Activated CD8-positive, alpha-beta memory T cell treated with anti-CD3 and anti-CD28 coated beads, Interleukin-2, amount 50 U/mL, for 24 hours (primary cell): Measurements from ENCODE around the gene LMBRD2.
"Not testable (repeated sequence)": the region's sequence is repeated elsewhere in the genome, so short reads cannot be mapped to it uniquely, and the experiment has no call there.

Source experiments
- DNase-seq: peaks from one replicate; pipeline ENCODE4 v3.0.0-alpha.2; 2020; ENCODE audit errors: extremely low read depth

Gene LMBRD2

DNA sequence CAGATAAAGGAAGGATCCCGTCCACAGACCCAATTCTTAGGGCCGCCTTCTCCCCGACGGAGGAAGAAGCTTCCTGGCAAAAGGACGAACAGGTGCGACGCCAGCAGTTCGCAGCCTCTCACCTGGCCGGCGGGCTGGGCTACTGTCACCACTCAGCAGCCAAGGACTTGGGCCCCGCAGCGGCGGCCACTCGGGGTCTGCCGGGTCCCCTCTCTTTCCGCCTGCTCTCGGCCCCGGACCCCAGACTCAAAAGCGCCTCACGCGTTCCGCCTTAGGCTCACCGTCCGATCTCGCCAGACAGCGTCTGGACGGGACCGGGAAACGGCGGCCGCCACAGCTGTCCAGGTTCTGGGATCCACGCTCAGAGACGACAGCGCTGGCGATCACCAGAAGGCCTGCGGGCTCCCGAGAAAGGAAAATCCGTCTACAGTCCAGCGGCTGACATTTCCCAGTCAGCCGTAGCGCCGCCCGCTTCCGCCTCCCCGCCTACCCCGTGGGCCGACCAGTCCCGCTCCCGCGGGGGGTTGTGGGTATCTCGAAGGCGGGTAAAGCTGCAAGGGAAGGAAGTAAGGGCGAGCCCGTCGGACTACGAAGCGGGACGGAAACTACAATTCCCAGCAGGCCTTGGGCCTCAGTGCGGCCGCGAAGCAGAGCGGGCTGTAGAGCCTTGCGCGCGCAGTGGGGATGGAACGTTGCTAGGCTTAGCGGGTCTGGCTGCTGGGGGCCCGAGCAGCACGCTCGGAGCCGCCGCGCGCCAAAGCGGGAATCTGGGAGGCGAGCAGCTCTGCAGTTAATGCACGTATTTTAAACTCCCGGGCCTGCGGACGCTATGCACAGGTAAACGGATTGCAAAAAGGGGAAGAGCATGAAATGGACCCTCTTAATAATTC lies at the start of gene LMBRD2, which contains the start of gene SKP2:
TSS of gene LMBRD2 (minus strand) at position 454 of the 890 bp plus-strand sequence. CDS start 8,538 bp downstream, outside the sequence.
TSS of gene SKP2 (plus strand) at position 678 of the 890 bp plus-strand sequence. CDS start at position 830, 152 bp downstream.
- DNase-seq, result peak; percentile 95

DNA sequence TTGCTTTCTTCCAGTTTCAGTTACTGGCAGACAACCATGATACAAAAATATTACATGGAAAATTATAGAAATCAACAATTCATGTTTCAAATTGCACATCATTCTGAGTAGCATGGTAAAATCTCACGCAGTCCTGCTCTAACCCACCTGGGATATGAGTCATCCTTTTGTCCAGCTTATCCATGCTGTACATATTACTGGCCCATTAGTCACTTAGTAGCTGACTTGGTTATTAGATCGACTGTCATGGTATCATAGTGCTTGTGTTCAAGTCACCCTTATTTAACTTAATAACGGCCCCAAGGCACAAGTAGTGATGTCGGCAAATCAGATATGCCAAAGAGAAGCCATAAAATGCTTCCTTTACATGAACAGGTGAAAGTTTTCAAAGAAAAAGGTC lies 48.8 kb upstream of the LMBRD2 start:
- no peak for DNase-seq

DNA sequence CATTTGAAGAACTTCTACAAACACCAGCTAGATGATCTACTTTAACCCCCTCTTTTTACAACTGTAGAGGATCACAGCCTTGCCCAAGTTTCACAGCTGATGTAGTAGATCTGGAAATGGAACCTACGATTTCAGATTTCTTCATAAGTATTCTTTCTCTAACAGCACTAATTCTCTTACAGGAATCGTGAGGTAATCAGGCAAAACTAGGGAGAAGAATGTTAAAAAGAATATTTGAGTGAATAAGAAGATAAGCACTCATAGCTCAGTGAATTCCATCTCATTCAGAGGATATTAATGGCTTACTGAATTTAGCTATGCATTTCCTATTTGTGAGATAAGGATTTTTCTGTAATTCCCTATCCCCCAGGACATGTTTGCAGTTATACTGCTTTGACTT lies 47.9 kb upstream of the LMBRD2 start:
- DNase-seq, result no peak

DNA sequence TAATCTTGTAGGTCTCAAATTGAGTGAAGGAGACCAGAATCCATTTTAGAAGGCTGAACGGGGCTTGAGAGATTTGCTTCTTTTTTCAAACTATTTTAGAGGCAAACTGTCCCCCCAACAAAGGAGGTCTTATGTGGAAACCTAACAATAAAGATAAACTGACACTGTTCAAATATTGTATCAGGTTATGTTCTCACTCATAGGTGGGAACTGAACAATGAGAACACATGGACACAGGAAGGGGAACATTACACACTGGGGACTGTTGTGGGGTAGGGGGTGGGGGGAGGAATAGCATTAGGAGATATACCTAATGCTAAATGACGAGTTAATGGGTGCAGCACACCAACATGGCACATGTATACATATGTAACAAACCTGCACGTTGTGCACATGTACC lies 47.1 kb upstream of the LMBRD2 start:
- DNase-seq, result not testable (repeated sequence)

DNA sequence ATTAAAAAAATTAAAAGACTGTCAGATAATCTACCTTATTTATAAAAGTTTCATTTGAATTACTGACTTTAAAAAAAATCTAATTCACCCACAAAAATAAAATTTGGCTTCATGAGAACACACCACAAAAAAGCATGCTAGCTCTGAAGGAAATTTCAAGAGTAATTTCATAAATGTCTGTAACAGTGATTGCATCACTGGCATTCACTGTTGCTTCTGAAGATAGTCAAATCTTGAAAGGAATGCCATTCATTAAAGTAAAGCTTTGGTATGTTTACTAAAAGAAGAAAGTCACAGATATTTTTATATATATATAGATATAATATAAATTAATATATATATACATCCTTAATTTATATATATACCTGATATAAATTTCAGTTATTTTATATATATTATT lies 46.6 kb upstream of the LMBRD2 start:
- DNase-seq, result no peak

DNA sequence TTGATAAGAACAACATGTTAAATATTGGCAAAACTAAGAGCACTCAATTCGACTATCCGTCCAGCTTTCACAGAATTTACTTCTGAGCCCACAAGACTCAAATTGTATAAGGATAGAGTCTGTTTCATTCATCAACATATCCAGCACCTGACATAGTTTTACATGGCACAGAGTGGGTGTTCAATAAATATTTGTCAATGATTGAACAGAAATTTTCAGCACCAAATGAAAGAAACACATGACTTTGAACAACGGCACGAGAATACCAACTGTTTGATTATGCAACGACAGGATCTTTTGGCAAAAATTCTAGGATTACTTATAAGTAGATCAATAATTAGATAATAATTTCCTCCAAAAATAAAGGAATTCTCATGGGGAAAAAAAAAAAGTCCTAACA lies 42.1 kb upstream of the LMBRD2 start:
- DNase-seq, result no peak

DNA sequence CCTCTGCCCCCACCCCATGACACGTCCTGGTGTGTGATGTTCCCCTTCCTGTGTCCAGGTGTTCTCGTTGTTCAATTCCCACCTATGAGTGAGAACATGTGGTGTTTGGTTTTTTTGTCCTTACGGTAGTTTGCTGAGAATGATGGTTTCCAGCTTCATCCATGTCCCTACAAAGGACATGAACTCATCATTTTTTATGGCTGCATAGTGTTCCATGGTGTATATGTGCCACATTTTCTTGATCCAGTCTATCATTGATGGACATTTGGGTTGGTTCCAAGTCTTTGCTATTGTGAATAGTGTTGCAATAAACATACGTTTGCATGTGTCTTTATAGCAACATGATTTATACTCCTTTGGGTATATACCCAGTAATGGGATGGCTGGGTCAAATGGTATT lies 32.7 kb upstream of the LMBRD2 start:
- DNase-seq, result not testable (repeated sequence)

DNA sequence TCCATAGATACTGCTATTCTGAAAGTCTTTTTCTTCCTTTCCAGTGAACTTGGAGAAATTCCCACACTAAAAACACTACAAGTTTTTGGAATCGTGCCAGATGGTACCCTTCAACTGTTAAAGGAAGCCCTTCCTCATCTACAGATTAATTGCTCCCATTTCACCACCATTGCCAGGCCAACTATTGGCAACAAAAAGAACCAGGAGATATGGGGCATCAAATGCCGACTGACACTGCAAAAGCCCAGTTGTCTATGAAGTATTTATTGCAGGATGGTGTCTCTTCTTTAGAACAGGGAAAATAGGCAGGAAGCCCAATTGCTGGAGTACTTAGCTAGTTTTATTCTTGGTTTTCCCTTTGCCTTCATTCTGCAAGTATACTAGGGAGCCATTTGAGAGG lies 30.1 kb upstream of the LMBRD2 start:
- DNase-seq, result no peak

DNA sequence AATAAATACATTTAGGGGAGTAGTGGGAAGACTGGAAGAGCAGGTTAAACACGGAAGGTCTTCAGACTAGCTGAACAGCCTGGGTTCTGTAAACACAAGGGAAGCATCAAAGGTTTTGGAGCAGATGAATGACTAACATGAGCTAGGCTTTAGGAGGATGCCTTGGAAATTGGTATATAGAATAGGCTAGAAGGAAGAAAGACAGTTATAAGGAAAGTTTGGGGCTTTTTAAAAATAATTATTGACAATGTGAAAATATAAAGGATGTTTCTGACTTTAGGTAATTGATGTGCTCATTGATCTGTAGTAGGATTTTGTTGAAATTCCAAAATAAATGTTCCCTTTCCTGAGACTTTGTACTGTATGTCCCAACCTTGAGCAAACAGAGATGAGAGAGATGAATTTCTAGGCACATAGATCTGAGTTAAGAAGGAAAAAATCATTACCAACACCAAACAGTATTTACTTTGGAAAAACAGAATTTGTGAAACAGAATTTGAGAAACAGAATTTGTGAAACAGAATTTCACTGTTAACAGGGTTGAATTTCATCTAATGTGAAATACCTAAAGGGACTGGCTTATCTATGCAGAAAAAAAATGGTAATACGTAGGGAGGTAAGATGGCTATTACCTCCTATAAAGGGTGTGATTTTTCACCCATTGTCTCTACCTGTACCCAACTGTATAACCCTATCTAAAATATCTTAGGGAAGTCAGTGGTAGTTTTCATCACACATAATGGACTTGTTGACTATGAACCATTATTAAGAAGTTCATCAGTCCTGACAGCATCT lies 29.1 kb upstream of the LMBRD2 start:
- no peak for DNase-seq

DNA sequence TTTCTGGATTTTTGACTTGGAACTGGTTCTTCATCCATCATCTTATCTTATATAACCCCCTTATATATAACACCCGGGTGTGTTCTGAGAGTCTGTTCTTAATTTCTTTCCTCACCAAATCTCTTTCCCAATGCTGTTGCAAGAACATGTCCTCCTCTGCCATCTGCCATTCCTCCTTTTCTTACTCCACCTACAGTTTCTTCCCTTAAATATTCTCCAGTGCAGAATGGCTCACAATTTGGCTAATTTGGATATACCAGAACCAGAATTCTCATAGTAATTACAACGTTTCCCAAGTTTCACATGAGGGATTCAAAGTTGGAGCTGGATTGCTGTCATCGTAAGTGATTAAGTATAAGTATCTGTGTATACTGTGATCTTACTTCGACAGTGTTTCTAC lies 28.3 kb upstream of the LMBRD2 start:
- DNase-seq, result no peak

DNA sequence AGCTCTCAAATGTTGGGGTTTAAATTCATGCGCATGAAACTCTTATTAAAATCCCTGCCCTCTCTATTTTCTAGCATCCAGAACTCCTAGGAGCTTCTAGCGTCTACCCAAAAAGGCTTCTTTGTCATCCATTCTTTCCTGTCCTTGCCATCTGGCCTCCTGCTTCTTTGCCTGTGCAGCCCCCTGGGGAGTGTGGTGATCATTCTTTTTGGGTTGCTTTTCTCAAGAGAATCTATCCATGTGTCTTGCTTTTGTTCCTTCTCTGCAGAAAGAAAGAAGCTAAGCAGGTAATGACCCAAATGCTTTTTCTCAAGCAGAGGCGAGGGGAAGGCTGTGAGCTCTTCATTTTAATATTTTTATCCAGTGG lies 26.8 kb upstream of the LMBRD2 start:
- DNase-seq, result no peak

DNA sequence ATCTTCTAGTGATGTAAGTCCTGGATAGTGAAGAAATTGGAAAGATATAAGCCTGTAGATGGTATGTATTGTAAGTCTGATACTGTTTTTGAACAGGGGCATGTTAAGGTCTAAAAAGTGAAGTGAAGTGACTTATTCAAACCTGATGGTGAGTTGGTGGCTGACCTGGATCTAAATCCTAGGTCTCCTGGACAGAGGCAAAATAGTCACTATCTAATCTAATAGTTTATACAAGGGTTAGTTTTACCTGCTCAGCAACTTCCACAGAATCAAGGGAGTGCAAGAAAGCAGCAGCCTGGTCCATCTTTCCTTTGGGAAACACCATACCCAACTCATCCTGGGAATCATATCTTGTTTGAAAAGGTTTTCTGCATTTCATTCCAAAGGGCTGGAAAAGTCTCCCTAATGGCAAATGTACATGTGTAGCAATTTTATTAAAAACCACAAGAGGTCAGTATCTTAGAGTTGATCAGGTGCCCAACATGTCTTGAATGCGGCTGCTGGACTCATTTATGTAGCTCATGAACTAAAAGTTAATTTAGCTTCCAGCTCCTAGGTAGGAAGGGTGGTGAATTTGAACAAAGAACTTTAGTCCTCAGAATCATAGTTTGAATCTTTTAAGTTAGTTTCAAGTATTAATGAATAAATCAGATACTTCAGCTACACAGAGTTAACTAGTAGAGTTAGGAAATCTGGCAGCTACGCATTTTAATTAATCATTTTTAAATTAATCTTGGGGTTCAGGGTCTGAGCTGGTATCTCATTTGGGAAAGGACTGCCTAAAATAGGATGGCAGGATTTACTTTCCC lies 26.2 kb upstream of the LMBRD2 start:
- DNase-seq, result no peak

DNA sequence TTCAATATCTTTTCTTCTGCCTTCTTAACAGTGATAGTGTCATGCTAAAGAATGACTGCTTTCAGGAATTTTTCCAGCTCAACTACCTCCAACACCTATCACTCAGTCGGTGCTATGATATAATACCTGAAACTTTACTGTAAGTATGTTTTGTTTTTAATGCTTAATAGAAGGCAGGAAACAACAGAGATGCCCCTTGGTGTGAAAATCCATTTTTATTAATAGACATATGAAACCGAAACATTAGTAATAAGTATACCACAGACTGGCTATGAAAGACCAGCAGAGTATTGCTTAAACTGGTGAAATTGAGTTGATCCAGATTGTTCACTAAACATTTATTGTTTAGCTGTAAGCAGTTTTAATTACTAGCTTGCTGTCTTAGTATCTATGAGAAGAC lies 25.5 kb upstream of the LMBRD2 start:
- DNase-seq, result no peak

DNA sequence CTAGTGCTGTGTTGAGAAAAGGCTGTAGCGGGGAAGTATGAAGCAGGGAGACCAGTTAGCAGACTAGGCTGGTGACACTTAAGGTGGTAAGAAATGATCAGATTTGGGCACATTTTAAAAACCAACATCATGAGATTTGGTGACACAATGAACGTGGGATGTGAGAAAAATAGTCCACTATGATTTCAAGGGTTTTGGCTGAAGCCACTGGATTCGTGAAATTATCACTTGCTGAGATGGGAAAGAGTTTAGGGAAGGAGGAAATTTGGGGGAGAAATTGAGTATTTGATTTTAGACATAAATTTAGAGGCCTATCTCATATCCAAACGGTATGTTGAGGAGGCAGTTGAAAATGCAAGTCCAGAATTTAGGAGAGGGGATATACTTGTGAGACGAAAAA lies 23.4 kb upstream of the LMBRD2 start:
- DNase-seq, result no peak

DNA sequence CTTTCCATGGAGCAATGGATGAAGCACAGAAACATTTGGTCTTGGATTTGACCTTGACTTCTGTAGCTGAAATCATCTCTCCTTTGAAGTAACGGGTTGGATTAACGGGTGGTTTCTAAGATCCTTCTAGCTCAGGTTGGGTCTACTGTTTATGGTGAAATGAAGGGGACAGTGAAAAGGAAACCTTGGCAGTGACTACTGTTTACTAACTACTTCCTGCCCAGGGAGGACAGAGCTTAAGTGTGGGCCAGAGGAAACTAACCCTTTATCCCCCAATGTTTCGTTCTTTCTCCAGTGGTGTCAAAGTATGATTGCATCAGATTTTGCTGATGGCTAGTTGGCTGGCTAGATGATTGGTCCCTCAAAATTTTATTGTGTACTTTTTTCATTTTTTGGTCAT lies 22.4 kb upstream of the LMBRD2 start:
- DNase-seq, result no peak

DNA sequence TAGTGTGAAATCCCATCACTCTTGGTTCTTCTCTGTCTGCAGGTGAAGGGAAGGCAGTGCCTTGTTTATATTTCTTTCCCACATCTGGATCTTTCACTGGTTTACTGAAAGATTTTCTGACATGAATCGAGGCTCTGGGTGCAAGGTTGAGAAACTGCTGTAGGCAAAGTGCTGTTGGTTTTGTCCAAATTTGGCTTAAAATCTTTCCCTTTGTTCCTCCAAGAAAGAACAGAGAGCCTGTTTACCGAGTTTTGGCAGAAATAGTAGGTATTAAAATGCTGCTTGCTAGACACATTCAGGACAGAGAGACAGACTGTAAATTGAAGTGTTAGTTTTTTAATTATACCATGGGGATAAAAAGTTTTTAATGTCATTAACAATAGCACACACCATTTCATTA lies 21.7 kb upstream of the LMBRD2 start:
- no peak for DNase-seq

DNA sequence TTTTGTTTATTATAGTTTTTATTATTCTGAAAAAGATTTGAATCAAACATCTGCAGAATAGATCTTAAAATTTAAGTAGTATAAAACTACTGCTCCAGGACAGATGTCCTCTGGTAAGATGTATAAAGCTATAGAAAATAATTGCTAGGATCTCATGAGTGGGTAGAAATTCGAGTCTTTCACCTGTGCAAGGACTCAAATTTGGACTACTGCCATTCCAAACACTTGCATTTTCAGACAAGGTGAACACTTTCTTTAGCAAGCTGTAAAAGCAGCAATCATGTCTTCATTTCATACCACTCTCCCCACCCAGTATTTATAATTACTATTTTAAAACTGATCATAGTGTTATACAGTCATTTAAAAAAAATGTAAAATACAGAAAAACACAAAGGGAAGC lies 20.9 kb upstream of the LMBRD2 start:
- DNase-seq, result no peak

DNA sequence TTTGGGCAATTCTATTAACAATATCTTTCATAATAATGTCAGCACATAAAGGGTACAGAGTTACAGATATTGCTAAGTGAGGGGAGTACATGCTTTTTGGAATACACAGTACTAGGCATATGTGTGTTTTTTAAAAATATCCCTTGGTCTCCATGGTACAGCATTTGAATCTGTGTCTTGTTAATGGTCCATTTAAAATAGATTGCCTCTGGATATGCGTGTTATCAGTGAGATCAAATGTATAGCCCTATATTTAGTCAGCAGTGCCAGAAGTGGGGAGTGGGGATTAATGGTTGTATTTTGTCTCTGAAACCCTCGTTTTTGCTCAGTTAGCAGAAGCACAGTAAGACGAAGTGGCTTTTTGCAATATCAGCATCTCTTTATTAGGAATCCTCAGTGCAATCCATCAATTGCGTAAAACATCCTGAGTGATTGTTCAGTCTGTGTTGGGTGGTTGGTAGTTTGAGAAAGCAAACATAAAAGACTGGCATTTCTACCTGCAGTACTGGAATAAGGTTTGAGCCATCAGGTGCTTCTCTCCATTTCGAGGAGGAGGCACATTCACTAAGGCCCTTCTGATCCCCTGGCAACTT lies 19.2 kb upstream of the LMBRD2 start:
- DNase-seq, result no peak

DNA sequence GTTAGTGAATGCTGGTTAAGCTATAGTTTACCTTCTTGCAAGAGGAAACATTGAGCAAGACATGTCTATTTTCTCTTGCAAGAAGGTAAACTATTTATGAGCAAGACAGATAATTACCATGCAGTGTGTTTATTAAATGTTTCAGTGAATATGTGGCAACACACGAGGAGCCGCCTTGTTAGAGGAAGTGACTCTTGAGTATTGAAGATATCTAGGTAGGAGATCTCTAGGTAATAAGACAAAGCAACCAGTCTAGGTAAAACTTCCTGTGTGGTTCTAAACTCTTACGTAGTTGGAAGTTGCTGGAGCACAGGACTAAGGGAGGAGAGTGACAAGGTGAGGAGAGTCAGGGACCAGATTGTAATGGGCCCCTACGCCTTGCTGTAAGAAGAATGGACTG lies 17.1 kb upstream of the LMBRD2 start:
- DNase-seq, result no peak

DNA sequence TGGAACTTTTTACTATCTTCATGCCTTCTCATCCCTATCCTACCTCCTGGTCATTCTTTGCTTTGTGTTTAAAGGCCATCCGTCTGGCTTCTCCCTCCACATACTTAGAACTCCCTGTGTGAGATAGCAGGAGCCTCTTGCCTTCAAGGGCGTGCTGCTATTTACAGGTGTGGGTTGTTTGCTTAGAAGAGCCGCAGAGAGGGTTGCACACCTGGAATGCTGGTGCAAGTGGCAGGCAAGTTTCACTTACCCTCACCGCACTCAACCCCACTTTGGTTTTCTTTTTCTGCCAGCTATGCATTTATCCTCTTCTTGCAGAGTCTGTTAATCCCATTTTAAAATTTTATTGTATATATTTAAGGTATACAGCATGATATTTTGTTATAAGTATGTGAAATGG lies 12.8 kb upstream of the LMBRD2 start:
- no peak for DNase-seq

DNA sequence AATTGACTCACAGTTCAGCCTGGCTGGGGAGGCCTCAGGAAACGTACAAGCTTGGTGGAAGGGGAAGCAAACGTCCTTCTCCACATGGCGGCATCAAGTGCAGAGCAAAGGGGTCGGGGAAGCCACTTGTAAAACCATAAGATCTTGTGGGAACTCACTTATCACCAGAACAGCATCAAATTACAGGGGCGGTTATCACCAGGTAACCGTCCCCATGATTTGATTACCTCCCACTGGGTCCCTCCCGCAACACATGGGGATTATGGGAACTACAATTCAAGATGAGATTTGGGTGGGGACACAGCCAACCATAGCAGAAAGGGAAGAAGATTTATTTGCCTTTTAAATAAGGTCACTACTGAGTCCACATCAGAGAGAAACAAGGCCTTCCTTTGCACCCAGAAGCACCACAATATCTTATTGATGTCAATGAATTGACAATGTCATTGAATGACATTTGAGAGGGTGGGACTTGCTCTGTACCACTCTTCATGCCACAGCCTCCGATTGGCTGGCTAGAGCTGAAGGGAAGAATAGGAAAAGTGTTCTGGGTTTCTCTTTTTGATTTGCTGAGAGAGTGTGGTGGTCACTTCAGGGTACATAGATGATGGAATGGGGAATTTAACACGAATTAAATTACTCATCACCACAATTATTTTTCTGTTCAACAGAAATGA lies 11.3 kb upstream of the LMBRD2 start:
- DNase-seq, result no peak
